Progenitor cell of endocrine pancreas (in vitro differentiated cells): Measurements from ENCODE around the gene TTC28. TPM values are rescaled to one million over a fixed set of nuclear protein-coding genes. Genes with fewer than 3 reads are reported as not detected.
A peak's percentile ranks its signal among the peaks of the same experiment; 100 is the strongest.

Source experiments
- DNase-seq: peaks from one replicate; pipeline ENCODE4 v3.0.0; 2021; ENCODE audit warnings: low spot score; ENCODE audit not compliant: unreplicated experiment
- H3K27ac Mint-ChIP-seq: 2 replicates; pipeline ENCODE4 v1.8.0; 2021; ENCODE audit warnings: mild to moderate bottlenecking, moderate library complexity, mixed read lengths
- H3K27me3 Mint-ChIP-seq: 2 replicates; pipeline ENCODE4 v1.8.0; 2021; ENCODE audit warnings: mixed read lengths
- H3K36me3 Mint-ChIP-seq: 2 replicates; pipeline ENCODE4 v1.8.0; 2022; ENCODE audit warnings: mixed read lengths; ENCODE audit not compliant: insufficient read depth
- H3K4me1 Mint-ChIP-seq: 2 replicates; pipeline ENCODE4 v1.8.0; 2021; ENCODE audit warnings: low read depth, mixed read lengths
- H3K4me3 Mint-ChIP-seq: 2 replicates; pipeline ENCODE4 v1.8.0; 2021; ENCODE audit warnings: low read depth, mild to moderate bottlenecking, moderate library complexity, mixed read lengths
- H3K9me3 Mint-ChIP-seq: 2 replicates; pipeline ENCODE4 v1.8.0; 2021; ENCODE audit warnings: low read depth, mixed read lengths
- total RNA-seq: library from RNA; stranded (reverse); gene quantifications from 2 replicates; pipeline ENCODE4 v1.2.1, GENCODE V29; 2021
- TF ChIP-seq, protein P1 (sequence below): fragments of 200-600 bp; sonication (generic); IDR thresholded peaks from one replicate; pipeline ENCODE4 v1.5.0; 2021; ENCODE audit warnings: antibody characterized with exemption, mild to moderate bottlenecking; ENCODE audit not compliant: unreplicated experiment

Gene TTC28
- total RNA-seq, 1 donor from 2014 or later = 35.2 TPM

- TF ChIP-seq, protein P1, sequence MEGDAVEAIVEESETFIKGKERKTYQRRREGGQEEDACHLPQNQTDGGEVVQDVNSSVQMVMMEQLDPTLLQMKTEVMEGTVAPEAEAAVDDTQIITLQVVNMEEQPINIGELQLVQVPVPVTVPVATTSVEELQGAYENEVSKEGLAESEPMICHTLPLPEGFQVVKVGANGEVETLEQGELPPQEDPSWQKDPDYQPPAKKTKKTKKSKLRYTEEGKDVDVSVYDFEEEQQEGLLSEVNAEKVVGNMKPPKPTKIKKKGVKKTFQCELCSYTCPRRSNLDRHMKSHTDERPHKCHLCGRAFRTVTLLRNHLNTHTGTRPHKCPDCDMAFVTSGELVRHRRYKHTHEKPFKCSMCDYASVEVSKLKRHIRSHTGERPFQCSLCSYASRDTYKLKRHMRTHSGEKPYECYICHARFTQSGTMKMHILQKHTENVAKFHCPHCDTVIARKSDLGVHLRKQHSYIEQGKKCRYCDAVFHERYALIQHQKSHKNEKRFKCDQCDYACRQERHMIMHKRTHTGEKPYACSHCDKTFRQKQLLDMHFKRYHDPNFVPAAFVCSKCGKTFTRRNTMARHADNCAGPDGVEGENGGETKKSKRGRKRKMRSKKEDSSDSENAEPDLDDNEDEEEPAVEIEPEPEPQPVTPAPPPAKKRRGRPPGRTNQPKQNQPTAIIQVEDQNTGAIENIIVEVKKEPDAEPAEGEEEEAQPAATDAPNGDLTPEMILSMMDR = no peak
- H3K27ac Mint-ChIP-seq = no peak overlapping the region
- DNase-seq = no peak
- no peak overlapping the region for H3K4me3 Mint-ChIP-seq
- H3K4me1 Mint-ChIP-seq = peaks cover 5% of the 10 kb centered on the region
- no peaks in the 10 kb centered on the region for H3K27me3 Mint-ChIP-seq
- H3K36me3 Mint-ChIP-seq = no peaks in the 10 kb centered on the region
- no peaks in the 10 kb centered on the region for H3K9me3 Mint-ChIP-seq
These were observed 74.5 kb downstream of the TTC28 start for GRCh38 chr22:28604966-28605761.

- H3K27me3 Mint-ChIP-seq = no peaks in the 10 kb centered on the region
- TF ChIP-seq, protein P1 = no peak
- no peaks in the 10 kb centered on the region for H3K4me1 Mint-ChIP-seq
- no peaks in the 10 kb centered on the region for H3K9me3 Mint-ChIP-seq
- no peaks in the 10 kb centered on the region for H3K36me3 Mint-ChIP-seq
- no peak overlapping the region for H3K27ac Mint-ChIP-seq
- H3K4me3 Mint-ChIP-seq = no peak overlapping the region
- DNase-seq = no peak
These were observed 77.7 kb downstream of the TTC28 start for GRCh38 chr22:28601915-28602314.

DNA sequence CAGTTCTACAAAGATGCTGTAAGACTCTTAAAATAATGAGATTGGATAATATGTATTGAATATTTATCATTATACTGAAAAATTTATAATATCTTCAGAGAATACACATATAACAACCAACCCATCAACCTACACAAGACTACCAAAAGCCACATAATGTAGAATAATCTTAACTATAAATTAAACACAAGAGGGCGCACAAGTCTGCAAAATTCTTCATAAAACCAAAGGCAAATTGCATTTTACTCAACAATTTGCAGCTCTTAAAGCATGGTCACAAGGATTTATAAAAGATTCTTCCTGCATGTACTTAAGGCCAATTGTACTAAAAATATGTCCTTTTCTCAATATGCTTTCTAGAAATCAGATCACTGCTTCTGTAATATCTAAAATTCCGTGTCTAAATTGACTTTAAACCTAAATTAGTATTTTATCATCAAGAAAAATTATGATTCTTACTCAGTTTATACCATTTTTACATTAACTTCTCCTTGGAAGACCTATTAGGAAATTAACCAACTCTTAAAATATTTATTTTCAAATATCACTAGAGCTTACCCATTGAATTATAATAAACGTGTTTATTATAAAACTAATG is 79.0 kb downstream of the TTC28 start:
- TF ChIP-seq, protein P1 = peak; percentile 73
- no peaks in the 10 kb centered on the region for H3K36me3 Mint-ChIP-seq
- no peaks in the 10 kb centered on the region for H3K4me1 Mint-ChIP-seq
- H3K27me3 Mint-ChIP-seq = no peaks in the 10 kb centered on the region
- no peak for DNase-seq
- no peak overlapping the region for H3K27ac Mint-ChIP-seq
- no peaks in the 10 kb centered on the region for H3K9me3 Mint-ChIP-seq
- no peak overlapping the region for H3K4me3 Mint-ChIP-seq

DNA sequence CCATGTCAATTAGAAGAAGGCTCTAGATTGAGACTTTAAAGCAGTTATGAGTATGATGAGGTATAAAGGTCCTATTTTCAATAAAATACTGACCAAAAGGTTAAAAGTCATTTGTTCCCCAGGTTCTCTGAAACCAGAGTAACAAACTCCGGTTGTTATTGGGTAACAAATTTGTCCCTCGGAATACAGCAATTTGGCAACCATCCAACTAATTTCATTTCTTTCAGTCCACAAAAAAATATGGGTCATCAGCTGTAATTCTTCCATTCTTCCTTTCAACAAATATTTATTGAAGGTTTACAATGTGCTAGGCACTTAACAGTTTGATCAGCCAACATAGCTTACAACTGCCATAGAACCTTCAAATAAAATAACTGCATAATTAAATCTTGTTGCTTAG is 79.9 kb downstream of the TTC28 start:
- TF ChIP-seq, protein P1 = no peak
- no peak overlapping the region for H3K4me3 Mint-ChIP-seq
- no peak overlapping the region for H3K27ac Mint-ChIP-seq
- DNase-seq = no peak
- no peaks in the 10 kb centered on the region for H3K36me3 Mint-ChIP-seq
- H3K9me3 Mint-ChIP-seq = no peaks in the 10 kb centered on the region
- H3K4me1 Mint-ChIP-seq = no peaks in the 10 kb centered on the region
- no peaks in the 10 kb centered on the region for H3K27me3 Mint-ChIP-seq

DNA sequence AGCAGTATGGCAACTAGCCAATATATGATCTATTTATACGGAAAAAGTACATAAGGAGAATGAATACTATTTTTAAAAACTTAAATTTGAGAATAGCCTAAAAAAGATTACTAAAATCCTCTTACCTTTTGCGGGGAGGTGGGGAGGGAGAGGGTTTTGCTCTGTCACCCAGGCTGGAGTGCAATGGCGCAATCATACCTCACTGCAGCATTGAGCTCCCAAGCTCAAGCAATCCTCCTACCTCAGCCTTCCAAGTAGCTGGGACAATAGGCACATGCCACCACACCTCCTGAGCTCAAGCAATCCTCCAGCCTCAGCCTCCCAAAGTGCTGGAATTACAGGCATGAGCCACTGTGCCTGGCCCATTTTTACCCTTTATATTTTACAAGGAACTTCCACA is 82.0 kb downstream of the TTC28 start:
- no peaks in the 10 kb centered on the region for H3K4me1 Mint-ChIP-seq
- no peaks in the 10 kb centered on the region for H3K27me3 Mint-ChIP-seq
- H3K36me3 Mint-ChIP-seq = no peaks in the 10 kb centered on the region
- no peak overlapping the region for H3K4me3 Mint-ChIP-seq
- H3K27ac Mint-ChIP-seq = no peak overlapping the region
- no peaks in the 10 kb centered on the region for H3K9me3 Mint-ChIP-seq
- no peak for DNase-seq
- TF ChIP-seq, protein P1 = no peak
